Superior temporal gyrus (tissue), 1 donor: ENCODE measurements around the gene WDR37.
"Not testable (repeated sequence)": the region's sequence is repeated elsewhere in the genome, so short reads cannot be mapped to it uniquely, and the experiment has no call there.

Source experiments
- DNase-seq: peaks from one replicate; pipeline ENCODE4 v3.0.0-alpha.2; 2016; ENCODE audit errors: extremely low spot score

WDR37 gene

DNA sequence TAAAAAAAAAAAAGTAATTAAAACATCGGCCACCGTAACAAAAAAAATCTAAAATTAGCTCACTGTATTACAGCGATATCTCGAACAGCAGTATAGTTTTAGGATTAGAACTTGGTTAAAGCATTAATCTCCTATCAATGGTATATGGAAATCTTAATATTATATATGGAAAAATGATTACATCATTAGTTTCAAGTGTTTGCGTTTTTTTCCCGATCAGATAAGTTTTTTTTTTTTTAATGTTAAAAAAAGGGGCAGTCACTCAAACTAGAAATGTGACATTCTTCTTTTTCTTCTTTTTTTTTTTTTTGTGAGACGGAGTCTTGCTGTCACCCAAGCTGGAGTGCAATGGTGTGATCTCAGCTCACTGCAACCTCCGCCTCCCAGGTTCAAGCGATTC, 14.7 kb upstream of the WDR37 start:
- no peak for DNase-seq

GRCh38 chr10:1043532-1043995, 12.6 kb upstream of the WDR37 start:
- DNase-seq, result no peak

DNA sequence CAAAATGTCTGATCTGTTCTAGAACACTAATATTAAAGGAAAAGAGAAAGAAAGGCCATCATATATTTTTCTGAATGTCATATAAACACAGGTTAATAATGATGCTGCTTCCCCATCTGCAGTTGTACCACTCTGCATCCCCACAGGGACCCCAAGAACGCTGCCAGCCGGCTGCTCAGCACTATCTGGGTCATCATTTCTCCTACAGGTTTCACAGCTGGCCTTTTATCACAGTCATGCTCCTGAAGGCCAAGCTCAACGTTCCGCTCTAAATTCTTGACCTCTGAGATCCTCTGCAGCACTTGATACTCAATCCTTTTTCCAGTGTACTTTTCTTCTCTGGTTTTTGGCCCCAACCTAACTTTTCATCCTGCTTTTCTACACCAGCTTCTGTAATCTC, 12.0 kb upstream of the WDR37 start:
- no peak for DNase-seq

DNA sequence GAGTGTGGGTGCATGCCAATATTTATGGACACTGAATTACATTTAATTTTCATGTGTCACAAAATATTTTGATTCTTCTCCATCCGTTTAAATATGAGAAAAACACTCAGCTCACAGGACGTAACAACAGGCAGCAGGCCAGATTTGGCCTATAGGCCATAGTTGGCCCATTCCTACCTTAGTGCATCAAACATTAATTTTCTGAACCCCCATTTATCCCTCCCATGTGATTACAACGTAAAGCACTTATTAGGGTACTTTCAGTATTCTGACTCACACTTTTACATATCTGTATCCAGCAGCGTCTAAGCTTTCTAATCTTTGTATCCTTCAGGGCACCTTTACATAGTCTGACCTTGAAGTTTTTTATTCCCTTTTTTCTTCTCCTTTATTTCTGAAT, 11.2 kb upstream of the WDR37 start:
- DNase-seq, result no peak

- DNase-seq, result no peak
These were observed 10.8 kb upstream of the WDR37 start for GRCh38 chr10:1045415-1045814.

DNA sequence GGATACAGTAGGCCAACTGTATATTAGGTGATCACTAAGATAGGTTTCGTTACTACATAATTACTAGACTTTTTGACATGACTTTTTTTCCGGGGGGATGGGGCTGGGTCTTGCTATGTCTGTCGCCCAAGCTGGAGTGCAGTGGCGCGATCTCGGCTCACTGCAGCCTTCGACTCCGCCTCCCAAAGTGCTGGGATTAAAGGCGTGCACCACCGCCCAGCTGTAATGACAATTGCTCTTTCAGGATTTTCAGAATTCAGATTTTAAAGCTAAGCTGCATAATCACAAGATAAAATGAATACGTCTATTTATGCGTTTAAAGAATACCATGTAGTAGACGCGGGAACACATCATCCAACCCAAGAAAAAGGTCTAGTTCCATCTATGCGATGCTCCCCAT, 8.2 kb upstream of the WDR37 start:
- no peak for DNase-seq

DNA sequence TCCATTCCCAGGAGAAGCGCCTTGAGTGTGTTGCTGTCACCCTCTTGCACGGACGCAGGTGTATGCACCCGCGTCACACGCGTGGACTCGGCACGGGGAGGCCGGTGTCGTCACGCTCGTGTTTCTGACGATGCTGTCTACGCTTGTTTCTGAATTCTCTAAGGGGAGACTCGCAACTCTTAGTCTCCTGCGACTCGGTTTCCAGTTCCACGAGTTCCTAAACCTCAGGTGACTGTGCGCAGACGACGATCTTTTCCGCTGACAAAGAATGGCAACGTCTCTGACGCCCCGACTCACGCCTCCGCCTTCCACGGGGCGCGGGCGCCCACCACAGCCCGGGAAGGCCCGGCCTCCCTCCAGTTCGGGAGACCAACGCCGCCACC, 7.8 kb upstream of the WDR37 start:
- peak; percentile 59 for DNase-seq

GRCh38 chr10:1048732-1049424, 7.3 kb upstream of the WDR37 start, which contains the start of gene IDI1:
TSS of gene IDI1 (minus strand) at chr10:1049119. CDS start at chr10:1049003, 116 bp downstream.
- peak; percentile 98 for DNase-seq

DNA sequence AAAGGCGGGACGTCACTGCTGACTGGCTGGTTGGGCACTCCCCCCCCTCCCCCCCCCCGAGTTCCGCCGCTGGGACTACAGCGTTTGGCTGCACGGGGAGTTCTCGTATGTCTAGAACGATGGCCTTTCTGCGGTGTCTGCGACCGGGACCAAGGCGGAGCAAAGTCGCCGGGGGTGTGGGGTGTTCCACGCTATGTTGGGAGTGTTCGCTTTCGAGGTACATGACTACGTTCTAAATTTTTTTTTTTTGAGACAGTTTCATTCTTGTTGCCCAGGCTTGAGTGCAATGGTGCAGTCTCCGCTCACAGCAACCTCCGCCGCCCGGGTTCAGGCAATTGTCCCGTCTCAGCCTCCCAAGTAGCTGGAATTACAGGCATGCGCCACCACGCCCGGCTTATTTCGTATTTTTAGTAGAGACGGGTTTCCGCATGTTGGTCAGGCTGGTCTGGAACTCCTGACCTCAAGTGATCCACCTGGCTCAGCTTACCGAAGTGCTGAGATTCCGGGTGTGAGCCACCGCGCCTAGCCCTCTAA, 6.7 kb upstream of the WDR37 start:
- no peak for DNase-seq

GRCh38 chr10:1050145-1050544, 6.0 kb upstream of the WDR37 start:
- DNase-seq, result no peak

DNA sequence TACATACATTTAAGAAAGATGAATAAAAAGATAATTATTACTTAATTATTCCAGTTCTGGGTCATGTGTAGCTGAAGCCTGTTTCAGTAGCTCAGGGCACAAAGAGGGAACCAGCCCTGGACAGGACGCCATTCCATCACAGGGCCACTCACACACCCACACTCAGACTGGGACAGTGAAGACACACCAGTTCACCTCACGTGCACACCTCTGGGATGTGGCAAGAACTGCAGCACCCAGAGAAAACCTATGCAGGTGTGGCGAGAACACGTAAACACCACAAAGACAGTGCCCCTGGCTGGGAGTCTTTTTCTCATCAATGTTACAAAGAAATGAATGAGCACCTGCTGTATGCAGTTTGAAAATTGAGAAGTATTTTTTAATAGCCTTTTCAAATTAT, 5.6 kb upstream of the WDR37 start:
- DNase-seq, result no peak

DNA sequence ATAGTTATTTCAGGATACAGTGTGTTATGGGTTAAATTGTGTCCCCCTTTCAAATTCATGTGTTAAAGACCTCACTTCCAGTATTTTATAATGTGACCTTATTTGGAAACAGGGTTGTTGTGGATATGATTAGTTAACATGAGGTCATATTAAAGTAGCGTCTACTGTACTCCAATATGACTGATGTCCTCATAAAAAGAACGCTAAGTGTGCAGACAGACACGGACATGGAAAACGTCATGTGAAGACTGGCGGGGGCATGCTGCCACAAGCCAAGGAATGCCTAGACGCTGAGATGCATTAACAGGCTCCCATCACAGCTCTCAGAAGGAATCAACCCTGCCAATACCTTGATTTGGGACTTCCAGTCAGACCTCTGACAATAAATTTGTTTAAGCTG, 1.5 kb upstream of the WDR37 start:
- no peak for DNase-seq

- no peak for DNase-seq
These were observed 997 bp downstream of the WDR37 start for GRCh38 chr10:1057106-1057657.

- no peak for DNase-seq
These were observed 1.8 kb downstream of the WDR37 start for GRCh38 chr10:1058017-1058416.

DNA sequence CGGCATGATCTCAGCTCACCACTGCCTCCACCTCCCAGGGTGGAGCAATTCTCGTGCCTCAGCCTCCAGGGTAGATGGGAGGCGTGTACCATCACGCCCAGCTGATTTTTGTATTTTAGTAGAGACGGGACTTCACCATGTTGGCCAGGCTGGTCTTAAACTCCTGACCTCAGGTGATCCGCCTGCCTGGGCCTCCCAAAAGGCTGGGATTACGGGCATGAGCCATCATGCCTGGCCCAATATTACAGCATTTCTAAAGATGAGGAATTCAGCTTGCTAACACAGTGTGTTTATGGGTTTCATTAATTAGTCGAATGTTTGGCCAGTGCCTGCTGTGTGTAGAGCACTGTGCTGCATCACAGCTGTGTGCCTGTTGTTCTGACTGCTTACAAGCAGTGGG, 3.7 kb downstream of the WDR37 start:
- no peak for DNase-seq

DNA sequence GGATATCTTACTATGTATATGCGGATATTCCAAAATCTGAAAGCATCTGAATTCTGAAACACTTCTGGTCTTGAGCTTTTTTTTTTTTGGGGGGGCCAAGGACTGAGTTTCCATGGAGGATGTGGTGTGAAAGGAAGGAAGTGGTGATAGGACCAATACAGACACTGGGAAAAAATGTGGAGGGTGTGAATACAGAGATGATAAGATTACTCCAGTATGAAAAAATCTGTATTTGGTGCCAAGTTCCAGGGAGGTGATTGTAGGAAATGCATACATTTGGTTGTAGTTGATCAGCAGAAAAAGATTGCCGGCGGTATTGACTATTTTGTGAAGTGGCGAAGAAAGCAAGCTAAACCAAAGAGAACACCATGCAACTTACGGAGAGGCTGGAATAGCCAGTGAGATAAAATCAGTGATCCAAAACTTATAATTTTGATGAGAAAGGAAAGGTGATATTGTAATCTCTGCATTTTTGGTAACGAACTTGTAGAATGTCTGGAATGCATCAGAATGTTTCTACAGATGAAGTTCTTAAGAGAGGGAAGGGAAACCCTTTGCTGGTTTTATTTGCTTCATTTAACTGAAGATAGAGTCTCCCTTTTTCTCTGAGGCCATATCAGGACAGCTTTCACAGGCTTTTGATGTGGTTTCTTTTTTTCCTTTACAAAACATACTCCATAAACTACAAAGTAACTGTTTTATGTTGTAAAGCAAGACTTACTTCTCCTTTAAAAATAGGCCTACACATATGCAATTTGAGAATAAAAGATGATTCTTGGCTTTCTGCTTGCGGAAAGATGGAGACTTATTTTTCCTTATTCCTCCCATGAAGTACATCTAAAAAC, 6.0 kb downstream of the WDR37 start:
- DNase-seq, result no peak

DNA sequence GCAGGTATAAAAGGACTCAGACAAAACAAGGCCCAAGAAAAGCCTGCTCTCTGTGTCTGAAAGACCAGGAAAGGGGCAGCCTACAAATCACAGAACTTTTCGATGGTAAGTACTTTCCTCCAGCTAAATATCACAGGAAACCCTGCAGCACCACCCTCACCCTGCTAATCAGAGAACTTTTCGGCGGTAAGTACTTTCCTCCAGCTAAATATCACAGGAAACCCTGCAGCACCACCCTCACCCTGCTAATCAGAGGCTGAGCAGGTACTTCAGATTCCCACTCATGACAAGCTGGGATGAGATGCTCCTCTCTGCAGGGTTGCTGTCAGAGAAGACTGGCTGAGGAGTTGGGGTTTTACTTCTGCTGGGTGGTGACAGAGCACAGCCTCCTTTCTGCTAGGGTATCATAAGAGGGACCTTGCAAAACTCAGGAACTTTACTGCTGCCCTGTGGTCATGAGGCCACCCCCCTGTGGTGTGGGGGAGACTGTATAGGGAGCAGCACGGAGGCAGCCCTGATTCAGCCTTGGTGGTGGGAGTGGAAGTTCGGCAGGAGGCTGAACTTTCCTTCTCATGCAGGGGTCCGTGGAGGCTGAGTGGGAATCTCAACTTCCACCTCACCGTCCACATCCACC, 7.2 kb downstream of the WDR37 start:
- no peak for DNase-seq

- DNase-seq, result no peak
These were observed 8.7 kb downstream of the WDR37 start for GRCh38 chr10:1064964-1065247.

DNA sequence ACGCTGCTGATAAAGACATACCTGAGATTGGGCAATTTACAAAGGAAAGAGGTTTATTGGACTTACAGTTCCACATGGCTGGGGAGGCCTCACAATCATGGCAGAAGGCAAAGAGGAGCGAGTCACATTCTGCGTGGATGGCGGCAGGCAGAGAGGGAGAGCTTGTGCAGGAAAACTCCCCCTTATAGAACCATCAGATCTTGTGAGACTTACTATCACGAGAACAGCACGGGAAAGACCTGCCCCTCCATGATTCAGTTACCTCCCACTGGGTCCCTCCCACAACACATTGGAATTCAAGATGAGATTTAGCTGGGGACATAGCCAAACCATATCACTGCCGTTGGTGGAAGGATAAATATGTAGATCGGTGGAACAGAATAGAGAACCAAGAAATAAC, 10.5 kb downstream of the WDR37 start:
- DNase-seq, result not testable (repeated sequence)

DNA sequence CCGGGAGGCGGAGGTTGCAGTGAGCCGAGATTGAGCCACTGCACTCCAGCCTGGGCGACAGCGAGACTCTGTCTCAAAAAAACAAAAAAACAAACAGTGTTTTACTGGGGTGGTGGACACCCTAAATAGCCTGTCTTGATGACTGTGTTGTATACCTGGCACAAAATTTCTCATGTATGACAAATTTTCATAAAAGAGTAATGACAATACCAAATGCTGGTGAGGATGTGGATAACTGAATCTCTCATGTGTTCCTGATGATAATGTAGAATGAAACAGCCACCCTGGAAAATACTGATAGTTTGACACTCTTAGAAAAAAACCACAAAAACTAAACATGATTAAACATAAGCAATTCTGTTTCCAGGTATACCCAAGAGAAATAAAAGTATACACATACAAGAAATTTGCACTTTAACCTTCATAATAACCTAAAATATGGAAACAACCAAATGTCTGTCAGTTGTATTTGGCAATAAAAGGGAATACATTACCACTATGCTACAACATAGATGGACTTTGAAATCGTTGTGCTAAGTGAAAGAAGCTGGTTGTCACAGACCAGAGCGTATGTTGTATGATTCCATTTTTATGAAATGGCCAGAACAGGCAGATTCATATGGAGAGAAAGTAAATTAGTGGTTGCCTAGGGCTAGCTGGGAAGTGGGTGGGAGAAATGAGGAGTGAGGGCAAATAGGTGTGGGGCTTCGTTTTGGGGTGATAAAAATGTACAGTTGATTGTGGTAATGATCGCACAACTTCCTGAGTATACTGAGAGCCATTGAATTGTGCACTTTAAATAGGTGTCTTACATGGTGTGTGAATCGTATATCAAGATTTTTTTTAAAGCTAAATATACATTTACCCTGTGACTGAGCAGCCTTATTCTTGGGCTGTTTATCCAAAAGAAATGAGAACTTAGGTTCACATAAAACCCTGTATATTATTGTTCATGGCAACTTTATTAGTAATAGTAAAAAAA, 12.5 kb downstream of the WDR37 start:
- no peak for DNase-seq

- DNase-seq, result no peak
These were observed 14.7 kb downstream of the WDR37 start for GRCh38 chr10:1070919-1071318.
